HCT116 (cell line): ENCODE results near the gene ARHGEF38.

Experiments
- CTCF ChIP-seq, 3 experiments: fragments of 200-600 bp in 1 of 3; sonication (generic) in 1 of 3; IDR thresholded peaks in 2 of 3; conservative IDR thresholded peaks in 1 of 3; 2 replicates each; pipeline ENCODE4 v1.5.1; 2012 to 2017; ENCODE audit warnings: low read depth in 2 of 3, low read length in 2 of 3, antibody characterized with exemption in 1 of 3, borderline replicate concordance in 1 of 3, control low read depth in 1 of 3, mild to moderate bottlenecking in 1 of 3, mixed read lengths in 1 of 3, mixed run types in 1 of 3, moderate library complexity in 1 of 3; ENCODE audit not compliant: insufficient read depth in 1 of 3
- ELF1 ChIP-seq: IDR thresholded peaks from 2 replicates; pipeline ENCODE4 v1.6.1; 2012; ENCODE audit warnings: low read depth, borderline replicate concordance
- EZH2 ChIP-seq: fragments of 200-600 bp; sonication (generic); IDR thresholded peaks from 2 replicates; pipeline ENCODE4 v1.6.1; 2017; ENCODE audit warnings: antibody characterized with exemption, mixed run types
- EZH2phosphoT487 ChIP-seq: fragments of 200-600 bp; IDR thresholded peaks from 2 replicates; pipeline ENCODE4 v1.6.1; 2018; ENCODE audit warnings: antibody characterized with exemption, borderline replicate concordance
- FOSL1 ChIP-seq: IDR thresholded peaks from 2 replicates; pipeline ENCODE4 v1.6.1; 2012; ENCODE audit warnings: low read depth
- JUND ChIP-seq: IDR thresholded peaks from 2 replicates; pipeline ENCODE4 v1.6.1; 2012
- POLR2A ChIP-seq: IDR thresholded peaks from 2 replicates; pipeline ENCODE4 v1.7.0; 2011; ENCODE audit warnings: borderline replicate concordance; ENCODE audit not compliant: insufficient read depth, insufficient read length; ENCODE audit errors: extremely low read depth
- POLR2AphosphoS5 ChIP-seq: IDR thresholded peaks from 2 replicates; pipeline ENCODE4 v1.6.1; 2011; ENCODE audit warnings: mild to moderate bottlenecking, low read depth, low read length, moderate library complexity
- RAD21 ChIP-seq: IDR thresholded peaks from 2 replicates; pipeline ENCODE4 v1.6.1; 2012; ENCODE audit warnings: low read depth, mild to moderate bottlenecking
- SIN3A ChIP-seq: IDR thresholded peaks from 2 replicates; pipeline ENCODE4 v1.6.1; 2012; ENCODE audit warnings: low read depth
- SP1 ChIP-seq: IDR thresholded peaks from 2 replicates; pipeline ENCODE4 v1.6.1; 2012; ENCODE audit warnings: low read depth
- YY1 ChIP-seq: IDR thresholded peaks from 2 replicates; pipeline ENCODE4 v1.6.1; 2011; ENCODE audit warnings: low read length, low read depth, moderate library complexity, mild to moderate bottlenecking; ENCODE audit not compliant: insufficient replicate concordance; ENCODE audit errors: extremely low read depth
- ZBTB33 ChIP-seq: IDR thresholded peaks from 2 replicates; pipeline ENCODE4 v1.6.1; 2011; ENCODE audit warnings: mild to moderate bottlenecking, low read length, moderate library complexity; ENCODE audit not compliant: insufficient replicate concordance; ENCODE audit errors: extremely low read depth
- ZNF274 ChIP-seq: fragments of 200-500 bp; sonication (Bioruptor generic); IDR thresholded peaks from 2 replicates; pipeline ENCODE4 v1.6.1; 2014; ENCODE audit warnings: mild to moderate bottlenecking, low read depth, low read length, inconsistent platforms

DNA sequence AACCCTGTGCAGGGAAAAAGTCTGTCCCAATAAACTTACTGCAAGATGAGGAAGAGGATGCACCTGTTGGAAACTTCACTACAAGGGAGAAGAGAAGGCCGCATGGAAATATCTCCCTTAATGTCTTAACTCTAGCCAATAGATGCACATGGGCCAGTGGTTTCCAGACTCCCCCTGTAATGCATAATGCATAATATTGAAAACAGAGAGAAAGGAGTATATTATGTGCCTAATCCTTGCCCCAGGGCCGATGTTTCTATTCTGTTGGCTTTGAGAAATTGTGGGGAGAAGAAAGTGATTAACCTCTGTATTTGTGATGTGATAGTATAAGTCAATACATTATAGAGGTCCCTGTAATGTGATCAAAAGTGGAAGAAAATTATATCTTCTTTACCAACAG, 118.9 kb downstream of the ARHGEF38 start:
- TF ChIP-seq EZH2 (no peak), CTCF (IDR thresholded peaks at IDR 0.05 in 2 of 3, conservative IDR thresholded peaks at IDR 0.05 in 1 of 3; ENCODE audit: borderline replicate concordance in 1 of 3, insufficient read depth in 1 of 3, low read depth in 2 of 3, low read length in 2 of 3) (no peak), EZH2phosphoT487 (no peak), FOSL1 (no peak), ELF1 (no peak), ZNF274 (no peak), POLR2A (no peak), YY1 (no peak), ZBTB33 (no peak), SP1 (no peak), JUND (no peak), POLR2AphosphoS5 (no peak), SIN3A (no peak), RAD21 (no peak)
